ENCODE data around the gene LRRC72.

DNA sequence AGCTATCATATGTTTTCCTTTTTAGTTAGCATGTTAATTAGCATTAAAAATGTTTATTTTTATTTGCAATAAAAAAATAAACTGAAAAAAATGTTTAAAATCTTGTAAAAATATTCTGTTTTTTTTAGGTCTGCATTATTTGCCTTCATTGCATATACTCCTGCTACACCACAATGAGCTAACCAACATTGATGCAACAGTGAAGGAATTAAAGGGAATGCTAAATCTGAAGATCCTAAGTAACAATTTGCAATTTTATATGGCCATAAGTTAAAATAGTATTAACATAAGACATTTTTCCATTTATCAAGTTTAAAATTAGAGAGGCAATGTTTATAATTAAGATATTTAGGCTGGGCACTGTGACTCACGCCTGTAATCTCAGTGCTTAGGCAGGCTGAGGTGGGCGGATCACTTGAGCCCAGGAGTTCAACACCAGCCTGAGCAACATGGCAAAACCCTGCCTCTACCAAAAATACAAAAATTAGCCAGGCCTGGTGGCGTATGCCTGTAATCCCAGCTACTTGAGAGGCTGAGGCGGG lies 32.2 kb downstream of the LRRC72 start:
- TF ChIP-seq, protein P1, sequence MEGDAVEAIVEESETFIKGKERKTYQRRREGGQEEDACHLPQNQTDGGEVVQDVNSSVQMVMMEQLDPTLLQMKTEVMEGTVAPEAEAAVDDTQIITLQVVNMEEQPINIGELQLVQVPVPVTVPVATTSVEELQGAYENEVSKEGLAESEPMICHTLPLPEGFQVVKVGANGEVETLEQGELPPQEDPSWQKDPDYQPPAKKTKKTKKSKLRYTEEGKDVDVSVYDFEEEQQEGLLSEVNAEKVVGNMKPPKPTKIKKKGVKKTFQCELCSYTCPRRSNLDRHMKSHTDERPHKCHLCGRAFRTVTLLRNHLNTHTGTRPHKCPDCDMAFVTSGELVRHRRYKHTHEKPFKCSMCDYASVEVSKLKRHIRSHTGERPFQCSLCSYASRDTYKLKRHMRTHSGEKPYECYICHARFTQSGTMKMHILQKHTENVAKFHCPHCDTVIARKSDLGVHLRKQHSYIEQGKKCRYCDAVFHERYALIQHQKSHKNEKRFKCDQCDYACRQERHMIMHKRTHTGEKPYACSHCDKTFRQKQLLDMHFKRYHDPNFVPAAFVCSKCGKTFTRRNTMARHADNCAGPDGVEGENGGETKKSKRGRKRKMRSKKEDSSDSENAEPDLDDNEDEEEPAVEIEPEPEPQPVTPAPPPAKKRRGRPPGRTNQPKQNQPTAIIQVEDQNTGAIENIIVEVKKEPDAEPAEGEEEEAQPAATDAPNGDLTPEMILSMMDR (optimal IDR thresholded peaks at IDR 0.05 in 1 of 3, IDR thresholded peaks at IDR 0.05 in 1 of 3, conservative IDR thresholded peaks at IDR 0.05 in 1 of 3; ENCODE audit: extremely low read depth in 1 of 3, insufficient read depth in 2 of 3, low read length in 3 of 3) = no peak
- no peak for TF ChIP-seq EZH2 (IDR thresholded peaks at IDR 0.05; ENCODE audit: low read length)

Measured in keratinocyte (primary cell).